NCI-H446 treated with DMSO at 0.1 percent for 48 hours (cell line): ENCODE data around the gene WNT7A.

Experiments
- DNase-seq: peaks from one replicate; lab custom pipeline; 2025; lab: John Stamatoyannopoulos, UW

Gene WNT7A

DNA sequence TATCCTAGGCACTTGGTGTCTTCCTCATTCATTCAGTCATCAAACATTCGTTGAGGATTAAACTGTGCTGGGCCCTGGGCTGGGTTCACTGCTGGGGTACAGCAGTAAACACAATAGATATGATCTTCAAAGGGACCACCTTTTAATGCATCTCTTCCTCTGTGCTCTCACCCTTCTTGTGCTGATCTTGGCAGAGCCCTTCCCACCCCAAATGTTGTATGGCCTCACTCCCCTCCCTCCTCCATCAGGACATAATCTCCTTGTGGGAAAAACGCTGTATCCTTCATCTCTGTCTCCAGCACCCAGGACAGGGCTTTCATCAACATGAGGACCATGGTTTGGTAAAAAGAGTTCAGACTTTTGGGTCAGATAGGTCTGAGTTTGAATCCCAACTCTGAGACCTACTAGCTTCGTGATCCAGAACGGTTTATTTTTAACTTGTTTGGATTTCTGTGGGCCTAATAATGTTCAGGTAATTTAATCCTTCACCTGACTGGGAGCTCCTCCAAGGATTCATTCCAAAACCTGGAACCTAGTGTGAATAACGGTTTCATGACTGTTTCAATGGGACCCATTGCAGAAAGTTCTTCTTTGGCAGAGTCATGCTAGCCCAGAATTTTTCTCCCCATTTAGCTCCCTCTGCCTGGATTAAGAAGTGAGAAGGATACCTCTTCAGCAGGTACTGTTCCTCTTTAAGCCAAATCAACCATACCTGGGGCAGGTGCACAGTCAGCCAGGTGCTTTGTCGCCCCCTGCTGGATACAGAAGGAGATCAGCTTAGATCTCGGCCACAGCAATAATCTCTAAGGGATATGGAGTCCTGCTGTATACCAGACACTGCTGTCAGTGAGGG is 5.2 kb upstream of the WNT7A start:
- DNase-seq: no peak

- DNase-seq: no peak
Measured at GRCh38 chr3:13883681-13884080, 3.8 kb upstream of the WNT7A start.

GRCh38 chr3:13882876-13883275 is 3.0 kb upstream of the WNT7A start:
- DNase-seq: no peak

GRCh38 chr3:13881536-13882410 is 1.9 kb upstream of the WNT7A start:
- DNase-seq: no peak

- DNase-seq: no peak
Measured at GRCh38 chr3:13880811-13881156, 913 bp upstream of the WNT7A start.

DNA sequence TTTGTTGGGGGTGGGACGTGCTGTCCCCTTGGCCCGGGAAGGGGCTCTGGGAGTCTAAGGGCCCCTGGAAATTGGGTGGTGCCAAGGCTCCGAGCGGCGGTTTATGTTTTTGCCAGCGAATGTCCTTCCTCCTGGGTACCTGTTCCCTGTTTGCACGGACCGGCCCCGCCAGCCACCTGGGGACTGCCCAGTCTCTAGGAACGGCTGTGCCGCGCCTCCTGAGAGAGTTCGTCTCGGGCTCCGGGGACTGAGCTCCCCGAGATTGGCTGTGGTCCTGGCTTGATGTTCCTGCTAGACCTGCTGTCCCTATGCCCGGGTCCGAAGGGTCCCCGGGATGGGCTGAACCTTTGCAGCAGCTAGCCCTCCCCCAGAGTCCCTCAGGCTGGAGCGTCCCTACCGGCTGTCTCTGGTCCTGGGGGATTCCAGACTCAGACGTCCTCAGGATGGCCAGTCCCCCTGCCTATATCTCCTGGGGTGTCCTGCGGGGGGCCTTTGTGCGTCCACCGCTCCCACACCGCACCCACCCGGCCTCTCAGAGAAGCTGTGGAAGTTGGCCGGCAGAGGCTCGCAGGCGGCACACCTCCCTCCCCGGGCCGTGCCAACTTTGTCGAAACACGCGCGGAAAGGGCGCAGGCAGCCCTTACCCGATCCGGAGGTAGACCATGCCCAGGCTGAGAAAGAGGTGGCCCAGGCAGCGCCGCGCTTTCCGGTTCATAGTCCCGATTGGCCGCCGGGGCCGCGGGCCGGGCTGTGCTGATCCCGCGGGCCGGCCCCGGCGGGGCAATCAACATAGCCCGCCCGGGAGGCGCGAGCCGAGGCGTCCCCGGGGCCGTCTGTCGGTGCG is 547 bp downstream of the WNT7A start:
- DNase-seq: no peak

GRCh38 chr3:13878281-13879101 is 1.4 kb downstream of the WNT7A start:
- DNase-seq: no peak

GRCh38 chr3:13877911-13878280 is 2.0 kb downstream of the WNT7A start:
- no peak for DNase-seq

DNA sequence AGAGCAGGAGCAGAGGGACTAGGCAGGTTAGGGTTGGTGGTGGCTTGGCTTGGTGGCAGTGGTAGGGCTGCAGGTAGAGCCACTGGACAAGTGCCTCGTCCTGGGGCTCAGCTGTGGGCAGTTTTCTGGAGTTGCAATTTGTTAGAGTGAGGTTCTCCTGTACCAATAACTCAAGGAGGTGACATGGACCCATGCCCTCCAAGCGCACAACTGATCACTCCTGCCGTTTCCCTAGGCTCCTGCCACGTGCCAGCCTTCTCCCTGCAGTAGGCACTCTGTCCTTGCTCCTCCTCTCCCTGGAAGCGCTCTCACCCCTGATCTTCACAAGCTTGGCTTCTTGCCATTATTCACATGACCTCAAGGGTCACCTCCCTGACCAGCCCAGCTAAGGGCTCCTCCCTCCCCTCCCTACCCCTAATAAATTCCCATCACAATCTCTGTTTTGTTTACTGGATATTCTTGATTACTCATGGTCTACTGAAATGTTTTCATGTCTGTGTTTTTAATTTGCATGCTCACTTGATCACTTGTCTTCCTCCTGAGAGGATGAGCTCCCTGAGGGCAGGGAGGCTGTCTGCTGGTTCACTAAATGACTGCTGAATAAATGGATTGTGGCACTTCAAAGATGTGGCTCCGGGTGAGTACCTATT is 3.3 kb downstream of the WNT7A start:
- DNase-seq: no peak

GRCh38 chr3:13874891-13875290 is 5.0 kb downstream of the WNT7A start:
- no peak for DNase-seq

DNA sequence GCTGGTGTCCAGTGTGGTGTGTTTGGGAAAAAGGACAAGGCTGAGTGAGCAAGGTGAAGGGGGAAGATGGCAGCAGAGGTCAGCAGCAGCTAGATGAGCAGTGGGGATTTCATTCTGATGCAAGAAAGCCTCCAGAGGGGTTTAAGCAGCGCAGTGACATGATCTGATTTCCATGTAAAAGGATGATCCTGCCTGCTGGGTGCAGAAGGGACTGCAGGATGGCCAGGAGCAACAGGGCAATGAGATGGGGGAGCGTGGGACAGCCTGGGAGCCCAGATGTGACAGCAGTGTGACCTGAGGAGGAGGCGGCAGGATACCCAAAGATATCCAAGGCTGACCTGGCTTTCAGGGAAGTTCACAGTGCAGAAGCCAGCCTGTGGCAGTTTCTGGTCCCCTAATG is 6.1 kb downstream of the WNT7A start:
- DNase-seq: no peak

- DNase-seq: no peak
Measured at GRCh38 chr3:13872451-13872850, 7.4 kb downstream of the WNT7A start.

DNA sequence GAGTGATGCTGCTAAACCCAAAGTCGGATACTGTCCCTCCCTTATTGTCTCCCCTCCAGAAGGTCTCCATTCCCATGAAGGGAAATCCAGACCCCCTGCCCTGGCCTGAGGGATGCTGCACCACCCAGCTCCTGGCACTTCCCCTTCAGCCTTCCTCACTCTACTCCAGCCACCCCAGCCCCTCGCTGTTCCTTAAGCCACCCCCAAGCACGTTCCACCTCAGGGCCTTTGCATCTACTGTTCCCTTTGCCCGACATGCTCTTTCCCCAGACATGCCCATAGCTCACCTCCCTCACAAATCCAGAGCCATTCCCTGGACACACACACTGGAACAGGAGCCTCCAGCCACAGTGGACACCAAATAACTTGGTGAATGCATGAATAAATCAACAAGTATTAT is 8.1 kb downstream of the WNT7A start:
- no peak for DNase-seq

- no peak for DNase-seq
Measured at GRCh38 chr3:13870902-13871301, 9.0 kb downstream of the WNT7A start.

DNA sequence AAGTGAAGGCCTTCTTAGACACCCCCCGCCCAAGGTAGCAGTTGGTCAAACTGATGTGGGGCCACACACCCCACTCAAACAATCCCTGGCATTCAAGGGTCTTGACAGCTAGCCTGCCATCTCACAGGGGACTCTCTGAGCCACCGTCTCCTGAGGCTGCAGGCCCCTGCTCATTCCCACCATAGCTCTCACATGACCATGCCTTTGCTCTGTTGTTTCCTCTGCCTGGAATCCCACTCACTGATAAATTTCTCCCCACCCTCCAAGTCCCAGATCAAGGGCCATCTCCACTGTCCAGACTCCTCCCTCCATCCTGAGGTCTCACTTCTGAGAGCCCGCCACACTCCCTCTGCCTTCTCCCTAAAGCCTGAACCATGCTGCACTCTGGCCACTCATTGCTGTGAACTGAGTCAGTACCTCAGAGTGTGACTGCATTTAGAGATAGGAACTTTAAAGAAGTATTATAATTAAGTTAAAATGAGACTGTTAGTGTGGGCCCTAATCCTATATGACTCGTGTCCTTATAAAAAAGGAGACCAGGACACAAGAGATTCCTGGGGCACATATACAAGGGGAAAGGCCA is 10.0 kb downstream of the WNT7A start:
- no peak for DNase-seq

GRCh38 chr3:13868844-13869724 is 10.8 kb downstream of the WNT7A start:
- DNase-seq: no peak

GRCh38 chr3:13867732-13868131 is 12.1 kb downstream of the WNT7A start:
- no peak for DNase-seq

- no peak for DNase-seq
Measured at GRCh38 chr3:13866041-13866965, 13.6 kb downstream of the WNT7A start.

- no peak for DNase-seq
Measured at GRCh38 chr3:13865581-13865980, 14.3 kb downstream of the WNT7A start.
